ENCODE measurements around the gene HAPSTR1.

DNA sequence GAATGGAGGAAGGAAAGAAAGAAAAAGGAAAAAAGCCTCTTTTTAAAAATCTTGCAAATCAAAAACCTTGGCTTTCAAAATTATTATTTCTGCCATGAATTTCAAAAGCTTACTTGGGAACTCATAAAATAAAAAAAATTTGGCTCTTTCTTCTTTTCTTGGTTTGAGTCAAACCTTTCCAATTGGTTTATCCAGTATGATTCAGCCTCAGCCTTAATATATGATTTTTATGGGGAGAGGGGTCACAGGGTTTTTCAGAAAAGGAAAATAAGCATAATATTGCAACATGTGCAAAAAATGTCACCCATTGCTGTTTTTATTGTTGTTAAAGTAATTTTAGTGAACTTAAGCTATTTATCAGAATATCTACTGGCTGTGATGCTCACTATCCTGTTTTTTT lies 31.2 kb upstream of the HAPSTR1 start:
- no peak for TF ChIP-seq ZFX (IDR thresholded peaks at IDR 0.05)
- TF ChIP-seq, protein P1, sequence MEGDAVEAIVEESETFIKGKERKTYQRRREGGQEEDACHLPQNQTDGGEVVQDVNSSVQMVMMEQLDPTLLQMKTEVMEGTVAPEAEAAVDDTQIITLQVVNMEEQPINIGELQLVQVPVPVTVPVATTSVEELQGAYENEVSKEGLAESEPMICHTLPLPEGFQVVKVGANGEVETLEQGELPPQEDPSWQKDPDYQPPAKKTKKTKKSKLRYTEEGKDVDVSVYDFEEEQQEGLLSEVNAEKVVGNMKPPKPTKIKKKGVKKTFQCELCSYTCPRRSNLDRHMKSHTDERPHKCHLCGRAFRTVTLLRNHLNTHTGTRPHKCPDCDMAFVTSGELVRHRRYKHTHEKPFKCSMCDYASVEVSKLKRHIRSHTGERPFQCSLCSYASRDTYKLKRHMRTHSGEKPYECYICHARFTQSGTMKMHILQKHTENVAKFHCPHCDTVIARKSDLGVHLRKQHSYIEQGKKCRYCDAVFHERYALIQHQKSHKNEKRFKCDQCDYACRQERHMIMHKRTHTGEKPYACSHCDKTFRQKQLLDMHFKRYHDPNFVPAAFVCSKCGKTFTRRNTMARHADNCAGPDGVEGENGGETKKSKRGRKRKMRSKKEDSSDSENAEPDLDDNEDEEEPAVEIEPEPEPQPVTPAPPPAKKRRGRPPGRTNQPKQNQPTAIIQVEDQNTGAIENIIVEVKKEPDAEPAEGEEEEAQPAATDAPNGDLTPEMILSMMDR (conservative IDR thresholded peaks at IDR 0.05): no peak

Measured in C4-2B (cell line).